NCI-H226 (cell line): ENCODE measurements around the gene NAPA.

ENCODE experiments used
- DNase-seq: peaks from one replicate; pipeline ENCODE4 v3.0.0-alpha.2; 2015

Gene NAPA

GRCh38 chr19:47521473-47522180 lies 6.8 kb upstream of the NAPA start:
- no peak for DNase-seq

- DNase-seq: no peak
Measured at GRCh38 chr19:47520839-47521238, 6.0 kb upstream of the NAPA start.

GRCh38 chr19:47520343-47520806 lies 5.5 kb upstream of the NAPA start:
- no peak for DNase-seq

GRCh38 chr19:47518854-47519253 lies 4.0 kb upstream of the NAPA start:
- no peak for DNase-seq

GRCh38 chr19:47518139-47518538 lies 3.3 kb upstream of the NAPA start:
- DNase-seq: no peak

GRCh38 chr19:47514151-47514868 lies 553 bp downstream of the NAPA start:
- no peak for DNase-seq

- DNase-seq: no peak
Measured at GRCh38 chr19:47512948-47513319, 1.9 kb downstream of the NAPA start.

GRCh38 chr19:47512183-47512947 lies 2.5 kb downstream of the NAPA start:
- DNase-seq: no peak

- DNase-seq: no peak
Measured at GRCh38 chr19:47511681-47512080, 3.2 kb downstream of the NAPA start.

- DNase-seq: no peak
Measured at GRCh38 chr19:47511128-47511517, 3.7 kb downstream of the NAPA start.

- no peak for DNase-seq
Measured at GRCh38 chr19:47510516-47511127, 4.2 kb downstream of the NAPA start.

- DNase-seq: no peak
Measured at GRCh38 chr19:47509973-47510372, 4.9 kb downstream of the NAPA start.

- DNase-seq: no peak
Measured at GRCh38 chr19:47509170-47509847, 5.6 kb downstream of the NAPA start.

GRCh38 chr19:47508721-47509120 lies 6.1 kb downstream of the NAPA start:
- no peak for DNase-seq

- DNase-seq: no peak
Measured at GRCh38 chr19:47507924-47508553, 6.8 kb downstream of the NAPA start.

- no peak for DNase-seq
Measured at GRCh38 chr19:47507012-47507411, 7.9 kb downstream of the NAPA start.

GRCh38 chr19:47506459-47506858 lies 8.4 kb downstream of the NAPA start:
- no peak for DNase-seq

- DNase-seq: no peak
Measured at GRCh38 chr19:47505506-47505905, 9.4 kb downstream of the NAPA start.

- no peak for DNase-seq
Measured at GRCh38 chr19:47503826-47504150, 11.1 kb downstream of the NAPA start.

- no peak for DNase-seq
Measured at GRCh38 chr19:47503130-47503825, 11.6 kb downstream of the NAPA start.
